HepG2 (cell line): Measurements from ENCODE around the gene HOXA7. TPM values are rescaled to one million over a fixed set of nuclear protein-coding genes. Genes with fewer than 3 reads are reported as not detected.
A peak's percentile ranks its signal among the peaks of the same experiment; 100 is the strongest.

ENCODE experiments used
- ELF4 ChIP-seq: sonication (generic); formaldehyde crosslinking; IDR thresholded peaks from 2 replicates; pipeline ENCODE4 v1.5.0; 2020; ENCODE audit warnings: missing genetic modification reagents, mild to moderate bottlenecking, moderate library complexity, borderline replicate concordance
- FOXO4 ChIP-seq: sonication (generic); formaldehyde crosslinking; conservative IDR thresholded peaks from 2 replicates; pipeline ENCODE4 v1.8.1; 2023; ENCODE audit warnings: missing genetic modification reagents
- GPBP1L1 ChIP-seq: sonication (generic); formaldehyde crosslinking; IDR thresholded peaks from 2 replicates; pipeline ENCODE4 v1.5.0; 2020; ENCODE audit warnings: mild to moderate bottlenecking, missing genetic modification reagents
- KDM3A ChIP-seq: IDR thresholded peaks from 2 replicates; pipeline ENCODE4 v1.6.1; 2018; ENCODE audit warnings: low read depth, missing compliant biosample characterization
- KIAA2018 ChIP-seq: sonication (generic); formaldehyde crosslinking; IDR thresholded peaks from 2 replicates; pipeline ENCODE4 v1.5.0; 2020; ENCODE audit warnings: mild to moderate bottlenecking, missing genetic modification reagents, borderline replicate concordance
- SP4 ChIP-seq: sonication (generic); formaldehyde crosslinking; IDR thresholded peaks from 2 replicates; pipeline ENCODE4 v1.8.1; 2023; ENCODE audit warnings: mild to moderate bottlenecking, missing genetic modification reagents
- TEAD2 ChIP-seq: sonication (generic); formaldehyde crosslinking; IDR thresholded peaks from 2 replicates; pipeline ENCODE4 v1.9.0; 2021; ENCODE audit warnings: missing genetic modification reagents
- TSC22D2 ChIP-seq: sonication (generic); formaldehyde crosslinking; IDR thresholded peaks from 2 replicates; pipeline ENCODE4 v1.5.1; 2020; ENCODE audit warnings: missing genetic modification reagents, mild to moderate bottlenecking, borderline replicate concordance
- ZBTB10 ChIP-seq: sonication (generic); formaldehyde crosslinking; IDR thresholded peaks from 2 replicates; pipeline ENCODE4 v1.4.0; 2020; ENCODE audit warnings: missing genetic modification reagents, borderline replicate concordance
- ZNF180 ChIP-seq: sonication (generic); formaldehyde crosslinking; IDR thresholded peaks from 2 replicates; pipeline ENCODE4 v1.4.0; 2020; ENCODE audit warnings: low read depth, missing genetic modification reagents, borderline replicate concordance
- ZNF225 ChIP-seq: sonication (generic); formaldehyde crosslinking; IDR thresholded peaks from 2 replicates; pipeline ENCODE4 v1.4.0; 2020; ENCODE audit warnings: mild to moderate bottlenecking, missing genetic modification reagents
- ZNF580 ChIP-seq: IDR thresholded peaks from 2 replicates; pipeline ENCODE4 v1.6.1; 2016; ENCODE audit warnings: low read depth, borderline replicate concordance
- ZNF724P ChIP-seq: sonication (generic); formaldehyde crosslinking; IDR thresholded peaks from 2 replicates; pipeline ENCODE4 v1.8.0; 2022; ENCODE audit warnings: missing genetic modification reagents, borderline replicate concordance
- ZNF879 ChIP-seq: sonication (generic); formaldehyde crosslinking; IDR thresholded peaks from 2 replicates; pipeline ENCODE4 v1.8.1; 2023; ENCODE audit warnings: missing genetic modification reagents
- ZSCAN22 ChIP-seq: sonication (generic); formaldehyde crosslinking; IDR thresholded peaks from 2 replicates; pipeline ENCODE4 v1.4.0; 2020; ENCODE audit warnings: mild to moderate bottlenecking, missing genetic modification reagents
- polyA plus RNA-seq, 8 experiments: library from polyadenylated mRNA; depleted of rRNA in 3 of 8; stranded (reverse) in 7 of 8; unstranded in 1 of 8; fragments of >200 nt; fragmentation: Illumina TruSeq in 4 of 8; extraction: Trizol in 4 of 8; gene quantifications; 2 replicates each; pipeline versions ENCODE4 v1.2.1 to v1.2.3, GENCODE V29; 2011 to 2016; ENCODE audit warnings: low read depth in 4 of 8, missing spikeins in 1 of 8, mixed read lengths in 1 of 8; ENCODE audit not compliant: insufficient read depth in 1 of 8
- total RNA-seq, 5 experiments: library from RNA; depleted of rRNA; stranded (reverse); fragments of >200 nt; fragmentation: Illumina TruSeq; extraction: Trizol; gene quantifications; 2 replicates each; pipeline ENCODE4 v1.2.3, GENCODE V29; 2016; ENCODE audit warnings: low read depth in 1 of 5

The HOXA7 gene
- total and polyA plus RNA-seq, 2 of the 13 experiments (the other 11 are each of a cell fraction or from before 2014, with no cell fraction given): 0.05 TPM; not detected in 1

GRCh38 chr7:27160546-27161213 is 4.2 kb upstream of the HOXA7 start (continued):
- TF ChIP-seq KIAA2018 (CRISPR knock-in tag) (no peak), ZNF180 (no peak), FOXO4 (CRISPR knock-in tag) (no peak), ZNF879 (no peak), ZNF225 (no peak), ZNF580 (peak; percentile 61; the same call in 1 of the 2 replicates), ZBTB10 (CRISPR knock-in tag) (0 out of 2 replicates have a peak, but pooled peaks have one; percentile 43), GPBP1L1 (CRISPR knock-in tag) (no peak), ELF4 (CRISPR knock-in tag) (no peak), TSC22D2 (CRISPR knock-in tag) (no peak), KDM3A (CRISPR knock-in tag) (peak; percentile 90; the same call in 1 of the 2 replicates), ZNF724P (CRISPR knock-in tag) (no peak; the same call in 1 of the 2 replicates), SP4 (no peak), ZSCAN22 (CRISPR knock-in tag) (no peak), TEAD2 (CRISPR knock-in tag) (no peak)
